Right lobe of liver (tissue), 6 donors: Measurements from ENCODE around the gene ZCCHC13. TPM values are rescaled to one million over a fixed set of nuclear protein-coding genes. Genes with fewer than 3 reads are reported as not detected.

Experiments
- ATAC-seq, 4 donors: fragments of 200-7000 bp; cut with Tn5 transposase; one replicate each; pipeline ENCODE4 v1.9.1; 2020; ENCODE audit warnings: mild to moderate bottlenecking in 4 of 4, moderate library complexity in 4 of 4
- DNase-seq, 3 donors: peaks; one replicate each; pipeline ENCODE4 v3.0.0-alpha.2; 2020
- H3K27ac ChIP-seq, 3 donors: fragments of 200-600 bp; one replicate each; pipeline ENCODE4 v1.8.0; 2022
- H3K27me3 ChIP-seq, 2 donors: fragments of 200-600 bp; one replicate each; pipeline ENCODE4 v1.8.0; 2022
- H3K36me3 ChIP-seq, 4 donors: fragments of 200-600 bp; sonication (generic) in 1 of 4; one replicate each; pipeline versions ENCODE4 v1.5.1 to v1.8.0; 2017 to 2022; ENCODE audit warnings: control low read depth in 1 of 4
- H3K4me1 ChIP-seq, 4 donors: fragments of 200-600 bp; sonication (generic) in 1 of 4; one replicate each; pipeline versions ENCODE4 v1.5.1 to v1.8.0; 2017 to 2022; ENCODE audit warnings: control low read depth in 1 of 4
- H3K4me3 ChIP-seq, 3 donors: fragments of 200-600 bp; one replicate each; pipeline ENCODE4 v1.8.0; 2022
- H3K9me3 ChIP-seq, 4 donors: fragments of 200-600 bp; sonication (generic) in 1 of 4; one replicate each; pipeline versions ENCODE4 v1.5.1 to v1.8.0; 2017 to 2022; ENCODE audit warnings: control low read depth in 1 of 4
- CTCF ChIP-seq, 4 donors: fragments of 200-600 bp in 3 of 4; fragments of 450-650 bp in 1 of 4; IDR thresholded peaks; one replicate each; pipeline versions ENCODE4 v1.5.1 to v1.8.0; 2016 to 2022; ENCODE audit warnings: antibody characterized with exemption in 4 of 4, mild to moderate bottlenecking in 2 of 4
- POLR2A ChIP-seq: fragments of 450-650 bp; IDR thresholded peaks from one replicate; pipeline ENCODE4 v1.6.1; 2017; ENCODE audit warnings: antibody characterized with exemption, mild to moderate bottlenecking
- WGBS: methylation state at CpG from one replicate; pipeline ENCODE4 v1.1.6; 2018; ENCODE audit warnings: low coverage, low lambda C conversion rate; ENCODE audit not compliant: insufficient coverage; ENCODE audit errors: missing lambda C conversion rate; 5-methylcytosine and 5-hydroxymethylcytosine counted together
- intact Hi-C, 2 donors: fragments of 100-400 bp; cut with DNase I; formaldehyde crosslinking; loops; one replicate each; pipeline versions ENCODE4 v1.11.2 to v1.14.1; 2022
- total RNA-seq, 6 experiments: library from RNA; depleted of rRNA in 2 of 6; stranded (reverse); fragments of >200 nt in 2 of 6; fragmentation: NEBNext Ultra II Directional in 3 of 6; extraction: Animal tissue kit (Norgen Biotek cat#: 25700) in 3 of 6; gene quantifications; one replicate each; pipeline versions ENCODE4 v1.1.0 to v1.2.4, GENCODE V29; 2016 to 2023
- donor health status: DM: no; HTN: yes; CAD: no.
- donor health status: DM: no; HTN: no; CAD: no.
- donor health status: DM: no; HTN: no; CAD: no.
- donor health status: DM: no; HTN: yes; CAD: no.
- donor health status: DM: no; HTN: yes; CAD: no.

Gene ZCCHC13
- total RNA-seq, 6 experiments from 2014 or later: not detected

GRCh38 chrX:74272230-74272629 is 31.8 kb upstream of the ZCCHC13 start:
- Histone ChIP-seq H3K4me3 (no peak overlapping the region), H3K4me1 (no peaks in the 10 kb centered on the region), H3K27me3 (no peaks in the 10 kb centered on the region), H3K27ac (no peak overlapping the region), H3K36me3 (peaks cover 0 to 35% (median 0%) of the 10 kb centered on the region in 4 donors), H3K9me3 (no peaks in the 10 kb centered on the region)
- ATAC-seq (no peak), DNase-seq (no peak)
- intact Hi-C loops: no loop called here
- TF ChIP-seq CTCF (IDR thresholded peaks at IDR 0.05) (no peak), POLR2A (no peak)
- WGBS: 58% methylated on average over 2 of the region's 2 CpGs

GRCh38 chrX:74274516-74274915 is 29.5 kb upstream of the ZCCHC13 start:
- no peak for ATAC-seq
- no peak overlapping the region for H3K4me3 ChIP-seq
- no peaks in the 10 kb centered on the region for H3K4me1 ChIP-seq
- peaks cover 0 to 51% (median under 1%) of the 10 kb centered on the region in 4 donors for H3K36me3 ChIP-seq
- no peak for TF ChIP-seq POLR2A
- TF ChIP-seq CTCF (IDR thresholded peaks at IDR 0.05): no peak
- WGBS: 55% methylated on average over 5 of the region's 5 CpGs
- no peak for DNase-seq
- H3K9me3 ChIP-seq: no peaks in the 10 kb centered on the region
- intact Hi-C loops: no loop called here
- no peaks in the 10 kb centered on the region for H3K27me3 ChIP-seq
- H3K27ac ChIP-seq: no peak overlapping the region

- DNase-seq: no peak
- TF ChIP-seq POLR2A (no peak), CTCF (IDR thresholded peaks at IDR 0.05) (no peak)
- H3K9me3 ChIP-seq: no peaks in the 10 kb centered on the region
- peaks cover 0 to 76% (median 9%) of the 10 kb centered on the region in 4 donors for H3K36me3 ChIP-seq
- H3K27ac ChIP-seq: no peak overlapping the region
- 45% methylated on average over 1 of the region's 3 CpGs for WGBS
- ATAC-seq: no peak
- H3K4me3 ChIP-seq: no peak overlapping the region
- no peaks in the 10 kb centered on the region for H3K4me1 ChIP-seq
- no peaks in the 10 kb centered on the region for H3K27me3 ChIP-seq
- intact Hi-C loops: no loop called here
Measured at GRCh38 chrX:74277320-74277719, 26.7 kb upstream of the ZCCHC13 start.

GRCh38 chrX:74277846-74278245 is 26.1 kb upstream of the ZCCHC13 start:
- DNase-seq: no peak
- H3K4me3 ChIP-seq: no peak overlapping the region
- H3K36me3 ChIP-seq: peaks cover 0 to 76% (median 9%) of the 10 kb centered on the region in 4 donors
- intact Hi-C loops: no loop called here
- H3K27ac ChIP-seq: no peak overlapping the region
- no peaks in the 10 kb centered on the region for H3K4me1 ChIP-seq
- no peak for ATAC-seq
- no peak for TF ChIP-seq POLR2A
- no peak for TF ChIP-seq CTCF (IDR thresholded peaks at IDR 0.05)
- H3K27me3 ChIP-seq: no peaks in the 10 kb centered on the region
- WGBS: 100% methylated on average over 1 of the region's 1 CpG
- H3K9me3 ChIP-seq: no peaks in the 10 kb centered on the region

- DNase-seq (no peak), ATAC-seq (no peak)
- WGBS: 31% methylated on average over 1 of the region's 3 CpGs
- Histone ChIP-seq H3K36me3 (peaks cover 0 to 58% (median 9%) of the 10 kb centered on the region in 4 donors), H3K27me3 (no peaks in the 10 kb centered on the region), H3K4me3 (no peak overlapping the region), H3K4me1 (no peaks in the 10 kb centered on the region), H3K9me3 (no peaks in the 10 kb centered on the region), H3K27ac (no peak overlapping the region)
- intact Hi-C loops: no loop called here
- TF ChIP-seq POLR2A: no peak
- no peak for TF ChIP-seq CTCF (IDR thresholded peaks at IDR 0.05)
Measured at GRCh38 chrX:74280759-74281158, 23.2 kb upstream of the ZCCHC13 start.
